Measurements from ENCODE around the gene CYSLTR1.

CYSLTR1 gene

DNA sequence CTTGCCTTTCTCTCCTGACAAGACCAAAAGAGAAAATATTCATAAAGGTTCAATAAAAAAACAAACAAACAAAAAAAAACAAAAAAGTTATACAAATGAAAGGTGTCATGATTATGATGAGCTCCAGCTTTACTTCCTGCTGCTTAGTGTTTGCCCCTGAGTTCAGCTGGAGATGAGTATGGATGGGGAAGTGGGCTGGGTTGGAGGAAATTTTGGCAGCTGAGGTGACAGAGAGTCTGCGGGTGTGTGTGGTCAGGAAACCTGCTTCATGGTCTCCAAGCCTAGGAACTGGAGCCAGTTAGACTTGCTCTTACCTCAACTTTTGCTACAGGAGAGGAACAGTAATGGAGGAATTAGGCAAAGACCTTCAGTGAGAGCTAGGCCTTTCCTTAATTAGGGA is 4.3 kb upstream of the CYSLTR1 start:
- H3K4me3 ChIP-seq (ENCODE audit: low read depth, low read length): no peak overlapping the region
- TF ChIP-seq, protein P1, sequence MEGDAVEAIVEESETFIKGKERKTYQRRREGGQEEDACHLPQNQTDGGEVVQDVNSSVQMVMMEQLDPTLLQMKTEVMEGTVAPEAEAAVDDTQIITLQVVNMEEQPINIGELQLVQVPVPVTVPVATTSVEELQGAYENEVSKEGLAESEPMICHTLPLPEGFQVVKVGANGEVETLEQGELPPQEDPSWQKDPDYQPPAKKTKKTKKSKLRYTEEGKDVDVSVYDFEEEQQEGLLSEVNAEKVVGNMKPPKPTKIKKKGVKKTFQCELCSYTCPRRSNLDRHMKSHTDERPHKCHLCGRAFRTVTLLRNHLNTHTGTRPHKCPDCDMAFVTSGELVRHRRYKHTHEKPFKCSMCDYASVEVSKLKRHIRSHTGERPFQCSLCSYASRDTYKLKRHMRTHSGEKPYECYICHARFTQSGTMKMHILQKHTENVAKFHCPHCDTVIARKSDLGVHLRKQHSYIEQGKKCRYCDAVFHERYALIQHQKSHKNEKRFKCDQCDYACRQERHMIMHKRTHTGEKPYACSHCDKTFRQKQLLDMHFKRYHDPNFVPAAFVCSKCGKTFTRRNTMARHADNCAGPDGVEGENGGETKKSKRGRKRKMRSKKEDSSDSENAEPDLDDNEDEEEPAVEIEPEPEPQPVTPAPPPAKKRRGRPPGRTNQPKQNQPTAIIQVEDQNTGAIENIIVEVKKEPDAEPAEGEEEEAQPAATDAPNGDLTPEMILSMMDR (IDR thresholded peaks at IDR 0.05; ENCODE audit: low read depth, low read length): no peak

DNA sequence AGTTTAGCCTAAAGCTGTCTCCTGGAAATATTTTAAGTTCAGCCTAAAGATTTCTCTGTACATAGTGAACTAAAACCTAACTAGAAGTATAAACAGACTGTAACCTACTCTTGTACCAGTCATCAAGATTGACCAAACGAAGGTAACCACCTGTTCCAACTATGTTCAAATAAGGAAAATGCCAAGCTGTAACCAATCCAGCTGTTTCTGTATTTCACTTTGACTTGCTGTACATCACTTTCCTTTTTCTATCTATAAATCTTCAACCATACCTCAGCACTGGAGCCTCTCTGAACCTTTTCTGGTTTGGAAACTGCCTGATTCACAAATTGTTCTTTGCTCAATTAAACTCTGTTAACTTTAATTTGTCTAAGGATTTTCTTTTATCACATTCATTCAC is 3.1 kb upstream of the CYSLTR1 start:
- TF ChIP-seq, protein P1 (IDR thresholded peaks at IDR 0.05; ENCODE audit: low read depth, low read length): no peak

DNA sequence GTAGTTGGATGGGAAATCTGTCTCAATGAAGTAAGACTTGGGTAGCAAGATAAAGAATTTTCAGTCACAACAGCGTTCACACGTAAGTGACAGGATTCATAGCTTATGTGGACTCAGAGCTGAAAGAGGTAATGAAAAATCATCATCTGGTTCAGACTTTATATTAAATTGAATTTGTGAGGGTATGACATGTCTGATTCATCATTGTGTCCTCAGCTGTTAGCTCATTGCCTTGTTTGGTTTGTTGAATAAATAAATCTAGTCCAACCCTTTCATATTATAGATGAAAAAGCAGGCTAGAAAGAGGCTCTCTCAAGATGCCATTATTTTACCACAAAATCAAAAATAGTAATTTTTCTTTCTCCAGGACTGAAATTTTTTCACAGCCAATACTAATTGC is 2.7 kb upstream of the CYSLTR1 start:
- no peak overlapping the region for H3K4me3 ChIP-seq (ENCODE audit: low read depth, low read length)
- TF ChIP-seq, protein P1 (IDR thresholded peaks at IDR 0.05; ENCODE audit: low read depth, low read length): no peak

More for the DNA sequence above, 3.1 kb upstream of the CYSLTR1 start:
- no peak overlapping the region for H3K4me3 ChIP-seq (ENCODE audit: low read depth, low read length)

DNA sequence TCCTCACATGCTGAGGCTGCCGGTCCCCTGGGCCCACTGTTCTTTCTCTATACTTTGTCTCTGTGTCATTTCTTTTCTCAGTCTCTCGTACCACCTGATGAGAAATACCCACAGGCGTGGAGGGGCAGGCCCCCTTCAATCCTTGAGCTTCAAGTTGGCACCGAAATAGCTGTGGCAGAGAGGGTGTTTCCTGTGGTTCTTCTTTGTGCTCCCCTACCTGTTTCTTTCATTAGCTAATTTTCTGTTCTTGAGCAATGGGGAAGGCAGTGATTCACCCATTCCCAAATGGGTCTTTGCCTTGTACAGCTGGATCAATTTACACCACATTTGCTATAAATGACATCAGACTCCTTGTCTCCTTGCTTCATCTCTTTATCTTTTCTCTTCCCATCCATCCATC is 2.1 kb upstream of the CYSLTR1 start:
- TF ChIP-seq, protein P1 (IDR thresholded peaks at IDR 0.05; ENCODE audit: low read depth, low read length): no peak
- H3K4me3 ChIP-seq (ENCODE audit: low read depth, low read length): no peak overlapping the region

DNA sequence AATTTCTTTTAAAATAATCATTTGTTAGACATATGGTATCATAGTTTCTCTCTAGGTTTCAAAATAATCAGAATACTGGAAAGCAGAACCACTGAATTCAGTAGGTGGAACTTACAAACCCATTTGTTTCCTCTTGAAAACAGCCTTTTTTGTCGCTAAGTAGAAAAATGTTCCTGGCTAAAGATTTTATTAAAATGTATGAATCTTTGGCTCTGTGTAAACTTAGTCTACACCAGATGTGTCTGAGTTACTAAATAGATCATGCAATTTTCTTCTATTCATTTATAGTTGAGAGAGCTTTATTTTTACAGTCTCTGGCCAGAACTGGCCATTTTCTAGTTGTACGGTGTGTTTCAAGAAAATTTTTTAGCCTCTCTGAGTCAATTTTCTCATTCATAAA is 1.0 kb downstream of the CYSLTR1 start:
- H3K4me3 ChIP-seq (ENCODE audit: low read depth, low read length): no peak overlapping the region
- TF ChIP-seq, protein P1 (IDR thresholded peaks at IDR 0.05; ENCODE audit: low read depth, low read length): no peak

- TF ChIP-seq, protein P1 (IDR thresholded peaks at IDR 0.05; ENCODE audit: low read depth, low read length): no peak
- H3K4me3 ChIP-seq (ENCODE audit: low read depth, low read length): no peak overlapping the region
These were observed 4.5 kb downstream of the CYSLTR1 start for GRCh38 chrX:78322863-78323262.

DNA sequence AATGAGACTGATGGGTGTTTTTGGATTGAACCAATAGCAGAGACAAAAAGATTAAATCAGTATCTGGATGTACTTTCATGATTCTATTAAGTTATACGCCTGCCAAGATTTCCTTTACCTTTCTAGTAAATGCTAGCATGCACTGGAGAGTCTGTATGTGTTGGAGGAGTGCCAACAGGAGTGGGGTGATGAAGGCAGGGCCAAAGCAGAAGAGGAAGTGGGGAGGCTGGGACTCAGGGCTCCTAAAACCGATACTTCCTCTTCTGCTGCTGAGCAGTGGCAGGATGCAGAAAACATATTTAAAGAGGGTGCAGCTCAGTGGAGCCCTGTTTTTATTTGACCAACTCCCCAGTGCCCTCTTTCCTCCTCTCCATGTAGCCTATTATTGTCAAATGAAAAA is 5.6 kb downstream of the CYSLTR1 start:
- H3K4me3 ChIP-seq (ENCODE audit: low read depth, low read length): no peak overlapping the region
- TF ChIP-seq, protein P1 (IDR thresholded peaks at IDR 0.05; ENCODE audit: low read depth, low read length): no peak
